Gastroesophageal sphincter (tissue), 3 donors: ENCODE results near the gene PLCG2.

ENCODE experiments used
- POLR2AphosphoS5 ChIP-seq: sonication (generic); formaldehyde crosslinking; IDR thresholded peaks from one replicate; pipeline ENCODE4 v1.6.1; 2017; ENCODE audit warnings: antibody characterized with exemption
- TF ChIP-seq, protein P1 (sequence below), 4 experiments: fragments of 200-600 bp in 2 of 4; fragments of 450-650 bp in 2 of 4; sonication (generic) in 1 of 4; IDR thresholded peaks; one replicate each; pipeline ENCODE4 v1.5.1; 2017 to 2019; ENCODE audit warnings: antibody characterized with exemption in 4 of 4, mild to moderate bottlenecking in 2 of 4, moderate library complexity in 2 of 4

DNA sequence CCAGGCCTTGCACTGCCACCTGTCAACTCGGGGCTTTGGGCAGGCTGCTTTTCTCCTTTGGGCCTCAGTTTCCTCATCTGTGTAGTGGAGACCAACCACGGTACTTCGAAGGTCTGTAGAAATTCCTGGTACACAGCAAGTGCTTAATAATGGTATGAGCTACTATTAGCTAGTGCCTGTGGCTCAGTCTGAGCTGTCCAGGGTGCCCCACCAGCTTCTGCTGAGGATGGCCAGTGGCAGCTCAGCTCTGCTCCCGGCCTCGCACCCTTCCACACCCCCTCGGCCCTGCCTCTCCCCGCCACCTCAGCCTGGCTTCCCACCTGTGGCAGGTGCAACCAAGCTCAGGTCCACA, 26.2 kb upstream of the PLCG2 start:
- TF ChIP-seq, protein P1, sequence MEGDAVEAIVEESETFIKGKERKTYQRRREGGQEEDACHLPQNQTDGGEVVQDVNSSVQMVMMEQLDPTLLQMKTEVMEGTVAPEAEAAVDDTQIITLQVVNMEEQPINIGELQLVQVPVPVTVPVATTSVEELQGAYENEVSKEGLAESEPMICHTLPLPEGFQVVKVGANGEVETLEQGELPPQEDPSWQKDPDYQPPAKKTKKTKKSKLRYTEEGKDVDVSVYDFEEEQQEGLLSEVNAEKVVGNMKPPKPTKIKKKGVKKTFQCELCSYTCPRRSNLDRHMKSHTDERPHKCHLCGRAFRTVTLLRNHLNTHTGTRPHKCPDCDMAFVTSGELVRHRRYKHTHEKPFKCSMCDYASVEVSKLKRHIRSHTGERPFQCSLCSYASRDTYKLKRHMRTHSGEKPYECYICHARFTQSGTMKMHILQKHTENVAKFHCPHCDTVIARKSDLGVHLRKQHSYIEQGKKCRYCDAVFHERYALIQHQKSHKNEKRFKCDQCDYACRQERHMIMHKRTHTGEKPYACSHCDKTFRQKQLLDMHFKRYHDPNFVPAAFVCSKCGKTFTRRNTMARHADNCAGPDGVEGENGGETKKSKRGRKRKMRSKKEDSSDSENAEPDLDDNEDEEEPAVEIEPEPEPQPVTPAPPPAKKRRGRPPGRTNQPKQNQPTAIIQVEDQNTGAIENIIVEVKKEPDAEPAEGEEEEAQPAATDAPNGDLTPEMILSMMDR (IDR thresholded peaks at IDR 0.05), result no peak
- no peak for TF ChIP-seq POLR2AphosphoS5
